AG09319 (cell line): ENCODE data around the gene PADI3.

ENCODE experiments used
- DNase-seq: peaks from one replicate; pipeline ENCODE4 v3.0.0-alpha.2; 2010; ENCODE audit warnings: low read depth; ENCODE audit errors: extremely low read depth
- CTCF ChIP-seq: IDR thresholded peaks from 2 replicates; pipeline ENCODE4 v1.5.1; 2011; ENCODE audit warnings: low read depth, mild to moderate bottlenecking, inconsistent platforms, low read length, moderate library complexity

Gene PADI3

GRCh38 chr1:17210176-17210575, 38.7 kb upstream of the PADI3 start:
- DNase-seq, result no peak

DNA sequence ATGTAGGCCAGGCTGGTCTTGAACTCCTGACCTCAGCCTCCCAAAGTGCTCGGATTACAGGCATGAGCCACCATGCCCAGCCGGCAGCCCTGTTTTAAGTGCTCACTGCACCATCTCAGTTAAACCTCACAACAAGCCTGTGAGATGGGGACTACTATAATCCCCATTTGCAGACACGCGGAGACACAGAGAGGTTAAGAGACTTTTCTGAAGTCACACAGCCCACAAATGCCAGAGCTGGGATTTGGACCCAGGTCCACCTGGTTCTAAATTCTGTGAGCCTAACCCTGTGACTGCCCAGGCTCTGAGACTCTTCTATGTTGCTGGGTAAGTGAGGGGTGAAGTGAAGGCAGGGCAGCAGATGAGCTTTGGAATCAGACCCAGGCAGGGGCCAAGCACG, 37.5 kb upstream of the PADI3 start:
- no peak for TF ChIP-seq CTCF
- no peak for DNase-seq

More at GRCh38 chr1:17210176-17210575, 38.7 kb upstream of the PADI3 start:
- TF ChIP-seq CTCF, result no peak

DNA sequence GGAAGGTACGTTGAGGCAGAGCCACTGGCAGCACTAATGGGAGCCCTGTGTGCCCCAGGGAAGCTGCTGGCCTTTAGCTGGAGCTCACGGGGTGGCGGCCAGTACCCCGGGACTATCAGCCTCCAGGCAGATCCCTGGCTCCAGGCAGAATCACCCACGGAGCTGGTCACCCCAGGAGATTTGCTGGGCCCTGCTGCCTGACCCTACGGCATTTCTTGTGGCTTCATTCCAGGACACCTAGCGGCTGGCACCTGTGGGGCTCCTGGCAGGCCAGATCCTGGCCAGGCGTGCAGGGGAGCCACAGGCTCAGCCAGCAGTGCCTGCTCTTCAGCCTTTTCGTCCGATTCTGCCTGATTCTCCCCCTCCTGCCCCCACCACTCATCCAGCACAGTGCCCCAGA, 36.9 kb upstream of the PADI3 start:
- no peak for TF ChIP-seq CTCF
- DNase-seq, result no peak

- peak; percentile 29 for DNase-seq
- no peak for TF ChIP-seq CTCF
These were observed 36.3 kb upstream of the PADI3 start for GRCh38 chr1:17212487-17213121.

- no peak for TF ChIP-seq CTCF
These were observed 35.6 kb upstream of the PADI3 start for GRCh38 chr1:17213148-17213781.

DNA sequence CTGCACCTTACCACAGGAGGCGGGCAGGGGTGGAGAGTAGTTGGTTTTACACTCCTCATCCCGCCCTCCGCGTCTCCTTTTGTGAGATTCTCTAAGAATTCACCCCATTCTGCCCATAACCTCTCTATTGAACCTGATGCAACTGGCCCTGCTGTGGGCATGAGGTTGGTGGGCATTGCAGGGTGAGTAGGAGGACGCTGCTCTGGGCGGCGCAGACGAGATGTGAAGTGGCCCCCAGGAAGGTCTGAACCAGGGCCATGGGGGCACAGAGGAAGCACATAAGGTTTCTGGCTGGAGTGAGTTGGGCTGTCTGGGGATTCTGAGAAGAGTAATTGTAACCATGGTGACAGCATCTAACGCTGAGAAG, 35.1 kb upstream of the PADI3 start:
- DNase-seq, result no peak

More at GRCh38 chr1:17213148-17213781, 35.6 kb upstream of the PADI3 start:
- no peak for DNase-seq

More for the DNA sequence above, 35.1 kb upstream of the PADI3 start:
- TF ChIP-seq CTCF, result no peak
